HG03139 (cell line): Measurements from ENCODE around the gene UNC45B.
"Not testable (repeated sequence)": the region's sequence is repeated elsewhere in the genome, so short reads cannot be mapped to it uniquely, and the experiment has no call there.

Experiments
- ATAC-seq: cut with Tn5 transposase; IDR thresholded peaks from one replicate; pipeline ENCODE4 v1.9.1; 2021; ENCODE audit not compliant: unreplicated experiment

Gene UNC45B

DNA sequence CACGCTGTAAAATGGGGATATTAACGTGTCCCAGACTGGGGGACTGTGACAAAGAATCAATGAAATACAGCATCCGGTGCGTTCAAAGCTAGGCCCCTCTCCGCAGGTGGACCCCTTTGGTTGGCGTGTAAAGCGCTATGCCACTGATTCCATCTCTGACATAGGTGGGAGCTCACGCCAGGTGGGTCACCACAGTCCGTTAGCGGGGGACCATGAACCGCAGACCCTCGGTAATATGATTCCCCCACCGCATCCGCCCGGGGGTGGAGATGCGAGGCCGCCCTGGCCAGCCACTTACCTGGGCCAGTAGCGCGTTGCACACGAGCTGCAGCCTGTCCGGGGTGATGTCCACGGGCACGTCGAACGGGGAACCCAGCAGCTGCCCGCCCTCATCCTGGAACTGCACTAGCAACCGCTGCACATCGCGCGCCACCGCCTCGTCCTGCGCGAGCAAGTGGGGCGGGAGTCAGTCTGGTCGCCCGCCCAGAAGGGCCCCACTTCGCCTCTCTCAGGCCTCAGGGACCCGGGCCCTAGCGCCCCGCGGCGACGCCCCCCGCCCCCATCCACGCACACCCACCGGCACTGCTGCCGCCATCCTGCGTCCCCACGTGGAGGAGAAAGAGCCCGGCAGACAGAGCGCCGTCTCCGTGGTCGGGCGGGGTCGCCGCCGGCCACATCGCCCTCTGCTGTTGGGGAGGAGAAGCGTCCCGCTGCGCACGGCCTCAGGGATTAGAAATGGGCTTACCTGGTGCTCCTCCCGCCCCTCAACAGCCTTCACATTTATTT is 5.7 kb upstream of the UNC45B start, which contains the start of gene NLE1:
TSS of gene NLE1 (minus strand) at position 623 of the 786 bp plus-strand sequence. CDS start at position 595, 28 bp downstream.
- peak; percentile 72 for ATAC-seq

DNA sequence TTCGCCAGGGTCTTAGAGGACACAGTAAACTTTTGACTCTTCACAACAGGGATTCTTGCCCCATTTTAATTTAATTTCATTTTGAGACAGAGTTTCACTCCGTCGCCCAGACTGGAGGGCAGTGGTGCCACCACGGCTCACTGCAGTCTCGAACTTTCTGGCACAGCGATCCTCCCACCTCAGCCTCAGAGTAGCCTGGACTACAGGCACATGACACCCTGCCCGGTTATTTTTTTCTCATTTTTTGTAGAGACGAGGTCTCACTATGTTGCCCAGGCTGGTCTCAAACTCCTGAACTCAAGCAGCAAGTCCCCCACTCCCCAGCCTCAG is 5.2 kb upstream of the UNC45B start:
- no peak for ATAC-seq

DNA sequence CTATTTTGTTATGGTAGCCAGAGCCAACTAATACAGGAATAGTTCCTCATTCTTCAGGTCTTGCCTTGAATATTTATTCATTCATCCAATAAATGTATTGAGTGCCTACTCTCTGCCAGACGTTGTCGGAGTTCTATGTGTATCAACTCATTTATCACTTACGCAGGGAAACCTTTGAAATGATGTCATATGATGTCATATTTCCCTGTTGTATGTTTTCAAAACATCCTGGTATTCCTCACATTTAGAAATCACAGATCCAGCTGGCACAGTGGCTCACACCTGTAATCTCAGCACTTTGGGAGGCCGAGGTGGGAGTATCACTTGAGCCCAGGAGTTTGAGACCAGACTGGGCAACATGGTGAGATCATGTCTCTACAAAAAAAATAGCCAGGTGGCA is 2.8 kb upstream of the UNC45B start:
- no peak for ATAC-seq

DNA sequence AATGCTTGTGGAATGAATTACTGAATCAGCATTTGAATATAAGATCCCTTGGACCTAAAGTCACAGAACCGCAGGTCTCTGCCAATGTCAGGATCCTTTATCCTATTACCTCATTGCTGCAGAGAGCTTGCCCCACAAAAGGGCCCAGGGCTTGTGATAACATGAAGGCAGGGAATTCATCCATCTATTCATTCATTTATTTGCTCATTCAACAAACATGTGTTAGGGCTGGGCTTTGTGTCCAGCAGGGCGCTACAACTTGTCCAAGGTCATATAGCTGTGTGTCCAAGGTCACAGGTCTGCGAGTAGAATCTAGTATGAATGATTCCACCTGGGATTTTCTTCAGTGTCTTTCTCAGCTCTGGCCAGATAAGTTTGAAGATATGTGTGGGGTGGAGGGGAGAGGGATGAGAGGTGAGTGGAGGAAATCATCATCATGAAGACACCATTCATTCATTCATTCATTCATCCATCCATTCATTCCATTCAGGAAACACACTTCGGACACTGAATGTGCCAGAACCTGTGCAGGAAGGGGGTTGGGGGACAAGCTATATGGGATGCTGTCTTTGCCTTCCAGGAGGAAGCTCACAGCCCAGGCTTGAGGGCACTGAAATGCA is 1.3 kb upstream of the UNC45B start:
- ATAC-seq: no peak

DNA sequence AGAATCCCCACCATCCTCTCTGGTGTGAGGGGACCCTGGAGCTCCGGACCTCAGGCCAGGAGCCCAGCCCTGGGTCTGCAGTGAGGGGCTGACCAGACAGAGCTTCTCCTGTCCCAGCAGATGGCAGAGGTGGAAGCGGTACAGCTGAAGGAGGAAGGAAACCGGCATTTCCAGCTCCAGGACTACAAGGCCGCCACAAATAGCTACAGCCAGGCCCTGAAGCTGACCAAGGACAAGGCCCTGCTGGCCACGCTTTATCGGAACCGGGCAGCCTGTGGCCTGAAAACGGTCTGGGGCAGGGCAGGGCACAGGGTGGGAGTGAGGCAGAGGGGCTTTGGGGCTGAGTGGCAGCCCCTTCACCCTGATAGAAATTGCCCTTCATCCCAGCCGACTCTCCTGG is 527 bp downstream of the UNC45B start:
- ATAC-seq: no peak

DNA sequence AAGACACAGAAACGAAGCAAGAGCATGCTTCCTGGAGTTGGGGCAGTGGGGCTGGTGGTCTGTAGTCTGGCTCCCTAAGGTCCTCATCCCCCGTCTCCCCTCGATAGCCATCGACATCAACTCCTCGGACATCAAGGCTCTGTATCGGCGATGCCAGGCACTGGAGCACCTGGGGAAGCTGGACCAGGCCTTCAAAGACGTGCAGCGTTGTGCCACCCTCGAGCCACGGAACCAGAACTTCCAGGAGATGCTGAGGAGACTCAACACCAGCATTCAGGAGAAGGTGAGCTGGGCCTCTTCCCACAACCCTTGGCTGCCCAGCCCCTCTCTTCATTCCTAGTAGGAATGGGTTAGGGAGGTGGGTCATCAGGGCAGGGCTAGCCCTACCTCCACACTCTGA is 2.3 kb downstream of the UNC45B start:
- no peak for ATAC-seq

DNA sequence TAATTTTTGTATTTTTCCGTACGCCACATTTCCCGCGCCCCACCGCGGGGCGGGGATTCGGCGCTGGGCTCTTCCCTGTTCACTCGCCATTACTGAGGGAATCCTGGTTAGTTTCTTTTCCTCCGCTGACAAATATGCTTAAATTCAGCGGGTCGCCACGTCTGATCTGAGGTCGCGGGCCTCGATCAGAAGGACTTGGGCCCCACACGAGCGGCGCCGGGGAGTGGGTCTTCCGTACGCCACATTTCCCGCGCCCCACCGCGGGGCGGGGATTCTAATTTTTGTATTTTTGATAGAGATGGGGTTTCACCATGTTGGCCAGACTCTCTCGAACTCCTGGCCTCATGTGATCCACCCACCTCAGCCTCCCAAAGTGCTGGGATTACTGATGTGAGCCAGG is 3.5 kb downstream of the UNC45B start:
- ATAC-seq: not testable (repeated sequence)

DNA sequence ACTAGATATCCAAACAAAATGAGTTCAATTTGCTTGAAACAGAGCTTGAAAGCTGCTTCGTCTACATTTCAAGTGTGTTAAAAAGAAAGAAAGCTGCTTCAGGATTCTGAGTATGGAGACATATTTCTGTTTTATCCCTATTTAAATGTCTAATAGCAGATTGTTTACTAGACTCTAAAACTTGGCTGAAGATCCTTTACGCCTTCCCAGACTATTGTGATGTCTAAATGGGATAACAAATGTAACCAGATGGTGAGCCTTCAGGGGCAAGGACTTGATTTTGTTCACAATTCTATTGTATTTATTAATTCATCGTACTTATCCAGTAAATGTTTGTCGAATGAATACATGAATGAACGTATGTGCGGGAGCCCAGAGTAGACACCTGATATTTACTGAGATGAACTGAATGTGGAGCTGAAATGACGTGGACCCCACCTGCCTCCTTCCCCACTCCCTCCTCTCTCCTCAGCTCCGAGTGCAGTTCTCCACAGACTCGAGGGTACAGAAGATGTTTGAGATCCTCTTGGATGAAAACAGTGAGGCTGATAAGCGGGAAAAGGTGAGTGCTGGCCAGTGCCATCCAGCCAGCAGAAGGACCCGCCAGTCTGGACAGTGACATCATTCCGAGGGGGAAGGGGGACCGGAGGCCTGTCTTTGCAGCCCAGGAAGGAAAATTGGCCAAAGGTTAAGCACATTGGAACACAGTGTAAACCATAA is 5.0 kb downstream of the UNC45B start:
- ATAC-seq: no peak

DNA sequence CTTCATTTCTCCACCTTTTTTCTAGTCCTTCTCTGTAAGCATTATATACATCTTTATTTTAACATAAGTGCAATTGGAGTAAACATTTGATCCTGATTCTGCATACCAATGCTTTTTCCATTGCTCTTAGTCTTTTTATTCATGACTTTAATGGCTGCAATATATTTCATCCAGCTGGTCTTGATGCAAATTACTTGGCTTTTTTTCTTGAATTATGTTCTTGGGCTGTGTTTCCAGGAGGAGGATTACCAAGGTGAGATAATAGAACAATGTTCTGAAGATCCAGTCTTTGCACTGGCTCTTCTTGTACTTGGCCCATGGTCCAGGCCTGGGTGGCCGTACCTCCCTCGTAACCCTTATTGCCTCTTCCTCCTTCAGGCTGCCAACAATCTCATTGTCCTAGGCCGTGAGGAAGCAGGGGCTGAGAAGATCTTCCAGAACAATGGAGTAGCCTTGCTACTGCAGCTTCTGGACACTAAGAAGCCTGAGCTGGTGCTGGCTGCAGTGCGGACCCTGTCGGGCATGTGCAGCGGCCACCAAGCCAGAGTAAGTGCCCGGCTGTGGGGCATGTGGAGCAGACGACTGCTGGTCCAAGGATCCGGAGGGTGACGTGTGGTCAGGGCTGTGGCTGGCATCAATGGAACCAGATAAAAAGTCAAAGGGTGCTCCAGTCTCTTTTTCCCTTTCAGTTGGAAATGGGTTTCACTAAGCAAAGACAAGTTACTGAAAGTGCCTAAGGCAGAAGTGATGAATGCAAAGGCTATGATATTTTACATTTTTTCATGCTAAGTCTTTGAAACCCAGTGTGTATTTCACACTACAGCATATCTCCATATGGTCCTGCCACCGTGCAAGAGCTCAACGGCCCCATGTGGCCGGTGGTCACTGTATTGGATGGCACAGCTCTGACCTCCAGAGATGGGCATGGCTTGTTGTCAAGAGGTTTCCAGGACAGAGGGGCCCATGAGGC is 6.9 kb downstream of the UNC45B start:
- ATAC-seq: no peak

DNA sequence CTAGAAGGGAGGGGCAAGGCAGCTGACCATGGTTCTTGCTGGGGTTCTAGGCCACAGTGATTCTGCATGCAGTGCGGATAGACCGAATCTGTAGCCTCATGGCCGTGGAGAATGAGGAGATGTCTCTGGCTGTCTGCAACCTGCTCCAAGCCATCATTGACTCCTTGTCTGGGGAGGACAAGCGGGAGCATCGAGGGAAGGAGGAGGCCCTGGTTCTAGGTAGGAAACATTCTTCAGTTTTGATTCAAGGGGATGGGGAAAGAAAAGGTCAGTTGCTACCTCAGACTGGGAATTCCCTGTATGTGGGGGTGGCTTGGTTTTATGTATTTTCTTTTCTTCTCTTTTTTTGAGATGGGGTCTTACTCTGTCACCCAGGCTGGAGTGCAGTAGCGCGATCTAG is 7.6 kb downstream of the UNC45B start:
- ATAC-seq: no peak

DNA sequence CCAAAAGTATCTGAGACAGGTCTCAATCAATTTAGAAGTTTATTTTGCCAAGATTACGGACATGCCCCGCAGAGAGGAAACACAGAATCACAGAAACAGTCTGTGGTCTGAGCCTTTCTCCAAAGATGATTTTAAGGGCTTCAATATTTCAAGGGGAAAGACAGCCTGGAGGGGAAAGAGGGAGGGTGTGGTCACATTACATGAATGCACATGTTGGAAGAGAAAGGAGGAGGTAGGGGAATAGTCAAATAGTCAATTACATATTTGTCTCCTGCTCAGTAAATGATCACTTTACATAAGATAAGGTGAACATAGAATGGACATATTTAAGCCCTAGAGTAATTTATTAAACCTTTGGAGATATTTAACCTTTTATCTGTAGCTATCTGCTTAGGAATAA is 12.3 kb downstream of the UNC45B start:
- ATAC-seq: no peak

DNA sequence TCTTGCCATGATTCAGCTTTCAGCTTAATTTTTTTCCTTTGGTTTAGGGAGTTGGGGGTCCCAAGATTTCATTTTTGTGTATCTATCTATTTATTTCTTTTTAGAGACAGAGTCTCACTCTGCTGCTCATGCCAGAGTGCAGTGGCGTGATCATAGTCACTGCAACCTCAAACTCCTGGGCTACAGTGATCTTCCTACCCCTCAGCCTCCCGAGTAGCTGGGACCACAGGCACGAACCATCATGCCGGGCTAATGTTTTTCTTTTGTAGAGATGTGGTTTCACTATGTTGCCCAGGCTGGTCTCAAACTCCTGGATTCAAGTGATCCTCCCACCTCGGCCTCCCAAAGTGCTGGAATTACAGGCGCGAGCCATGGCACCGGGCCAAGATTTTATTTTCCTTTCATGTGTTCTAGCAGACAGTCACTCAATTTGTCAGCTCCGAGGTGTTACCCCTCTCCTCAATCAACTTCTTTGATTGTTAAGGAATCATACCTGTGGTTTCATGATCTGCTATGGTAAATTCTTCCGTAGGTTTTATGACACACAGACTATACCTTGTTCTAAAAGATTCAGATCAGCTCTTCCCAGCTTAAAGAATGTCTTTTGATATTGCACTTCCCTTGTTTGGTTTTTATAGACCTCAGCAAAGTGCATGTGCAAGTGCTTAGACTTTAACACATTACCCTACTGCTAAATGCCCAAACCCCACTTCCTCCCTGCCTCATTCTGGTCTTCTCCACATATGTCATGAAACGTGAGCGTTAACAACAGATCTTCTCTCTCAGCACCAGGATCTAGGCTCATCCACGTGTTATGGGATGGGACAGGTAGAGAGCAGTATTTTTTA is 13.0 kb downstream of the UNC45B start:
- ATAC-seq: no peak

DNA sequence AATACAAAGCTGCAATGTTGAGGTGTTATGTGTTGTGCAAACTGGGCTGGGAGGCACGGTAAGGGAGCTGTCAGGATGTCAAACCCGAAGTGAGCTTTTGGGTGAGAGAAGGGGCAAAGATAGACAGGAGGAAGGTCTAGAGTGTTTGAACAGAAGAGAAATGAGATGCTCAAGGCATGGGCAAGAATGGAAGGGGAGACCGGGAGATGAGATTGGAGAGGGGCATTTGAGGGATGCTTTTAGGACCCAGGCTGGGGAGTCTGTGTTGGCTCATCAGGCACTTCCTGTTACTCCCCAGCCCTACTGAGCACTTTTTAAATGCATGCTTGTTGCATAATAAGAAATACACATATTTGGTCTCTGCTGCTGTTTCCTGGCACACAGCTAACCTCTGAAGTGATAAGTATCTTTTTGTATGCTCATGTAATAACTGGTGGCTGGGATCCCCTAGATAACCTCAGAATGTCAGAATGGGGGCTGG is 13.7 kb downstream of the UNC45B start:
- ATAC-seq: no peak

DNA sequence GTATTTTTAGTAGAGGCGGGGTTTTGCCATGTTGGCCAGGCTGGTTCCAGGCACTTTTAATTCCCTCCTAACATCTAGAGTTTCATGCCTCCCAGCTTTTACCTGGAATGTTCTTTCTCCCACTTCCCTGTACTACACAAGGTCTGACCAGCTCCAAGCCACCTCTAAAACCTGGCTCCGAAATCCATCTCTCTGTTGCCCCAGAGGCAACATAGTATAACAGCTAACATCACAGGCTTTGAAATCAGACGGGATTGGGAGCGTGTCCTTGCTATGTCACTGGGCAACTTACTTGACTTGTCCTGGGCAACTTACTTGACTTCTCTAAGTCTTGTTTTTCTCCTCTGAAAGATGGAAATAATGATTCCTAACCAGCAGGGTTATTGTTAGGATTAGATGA is 15.1 kb downstream of the UNC45B start:
- ATAC-seq: no peak

DNA sequence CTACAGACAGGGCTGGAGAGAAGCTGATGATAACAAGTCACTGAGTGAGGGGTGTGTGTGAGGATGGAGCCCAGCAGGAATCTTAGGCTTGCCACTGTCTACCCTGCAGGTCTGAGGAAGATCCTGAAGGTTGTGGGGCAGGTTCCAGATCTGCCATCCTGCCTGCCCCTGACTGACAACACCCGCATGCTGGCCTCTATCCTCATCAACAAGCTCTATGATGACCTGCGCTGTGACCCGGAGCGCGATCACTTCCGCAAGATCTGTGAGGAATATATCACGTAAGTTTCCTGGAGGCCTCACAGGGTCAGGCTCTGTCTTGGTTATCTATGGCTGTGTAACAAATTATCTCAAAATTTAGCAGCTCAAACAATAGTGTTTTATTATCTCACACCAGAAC is 16.3 kb downstream of the UNC45B start:
- no peak for ATAC-seq

DNA sequence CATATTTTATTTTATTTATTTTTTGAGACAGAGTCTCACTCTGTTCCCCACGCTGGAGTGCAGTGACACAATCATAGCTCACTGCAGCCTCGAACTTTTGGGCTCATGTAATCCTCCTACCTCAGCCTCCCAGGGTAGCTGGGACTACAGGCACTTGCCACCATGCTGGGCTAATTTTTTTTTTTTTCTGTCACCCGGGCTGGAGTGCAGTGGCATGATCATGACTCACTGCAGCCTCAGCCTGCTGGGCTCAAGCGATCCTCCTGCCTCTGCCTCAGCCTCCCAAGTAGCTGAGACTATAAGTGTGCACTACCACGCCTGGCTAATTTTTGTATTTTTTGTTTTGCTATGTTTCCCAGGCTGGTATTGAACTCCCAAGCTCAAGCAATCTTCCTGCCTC is 17.1 kb downstream of the UNC45B start:
- ATAC-seq: no peak

DNA sequence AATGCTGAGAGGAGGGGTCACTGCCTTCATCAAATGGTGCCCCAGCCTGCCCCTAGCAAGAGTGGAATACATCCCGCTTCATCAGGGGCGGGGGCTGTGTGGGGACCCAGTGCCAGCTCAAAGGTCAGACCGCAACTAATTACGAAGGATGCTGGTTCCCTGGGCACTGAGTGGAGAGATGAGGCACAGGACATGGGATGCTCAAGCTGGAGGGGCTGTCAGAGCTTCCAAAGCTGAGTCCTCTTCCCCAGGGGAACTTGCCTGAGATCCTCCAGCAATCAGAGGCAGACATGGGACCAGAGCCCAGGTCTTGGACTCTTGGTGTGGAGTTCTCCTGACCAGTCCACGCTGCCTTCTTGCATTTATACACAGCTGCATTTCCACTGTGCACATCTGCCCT is 18.9 kb downstream of the UNC45B start:
- no peak for ATAC-seq

DNA sequence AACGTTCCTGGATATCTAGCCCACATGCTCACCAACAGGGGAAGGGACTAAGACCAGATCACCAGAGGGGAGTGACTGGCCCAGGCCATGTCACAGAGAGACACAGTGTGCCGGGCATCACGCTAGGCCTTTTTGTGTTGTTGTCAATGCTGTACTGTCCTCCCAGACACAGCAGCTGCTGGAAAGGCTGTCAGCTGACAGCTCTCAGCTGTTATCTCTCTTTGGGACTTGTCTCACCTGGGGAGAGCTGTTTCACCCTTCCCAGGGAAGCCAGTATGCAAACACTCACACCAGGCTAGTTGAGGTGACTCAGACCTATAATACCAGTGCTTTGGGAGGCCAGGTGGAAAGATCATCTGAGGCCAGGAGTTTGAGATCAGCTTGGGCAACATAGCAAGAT is 19.4 kb downstream of the UNC45B start:
- ATAC-seq: no peak

DNA sequence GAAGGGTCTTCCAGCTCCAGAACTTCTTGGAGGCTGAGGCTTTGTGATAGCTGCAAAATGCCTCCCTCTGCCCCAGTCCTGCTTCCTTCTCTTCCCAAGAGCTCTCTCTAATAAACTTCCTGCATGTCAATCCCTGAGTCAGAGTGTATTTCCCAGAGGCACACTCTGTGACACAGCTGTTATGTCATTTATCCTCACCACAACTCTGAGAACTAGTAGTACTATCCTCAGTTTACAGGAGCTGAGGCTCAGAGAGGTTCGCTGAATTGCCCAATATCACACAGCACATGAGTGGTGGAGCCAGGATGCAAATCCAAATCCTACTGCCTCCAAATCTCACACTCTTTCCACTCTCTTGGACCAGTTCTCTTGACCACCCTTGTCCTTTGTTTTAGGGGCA is 20.0 kb downstream of the UNC45B start:
- no peak for ATAC-seq

DNA sequence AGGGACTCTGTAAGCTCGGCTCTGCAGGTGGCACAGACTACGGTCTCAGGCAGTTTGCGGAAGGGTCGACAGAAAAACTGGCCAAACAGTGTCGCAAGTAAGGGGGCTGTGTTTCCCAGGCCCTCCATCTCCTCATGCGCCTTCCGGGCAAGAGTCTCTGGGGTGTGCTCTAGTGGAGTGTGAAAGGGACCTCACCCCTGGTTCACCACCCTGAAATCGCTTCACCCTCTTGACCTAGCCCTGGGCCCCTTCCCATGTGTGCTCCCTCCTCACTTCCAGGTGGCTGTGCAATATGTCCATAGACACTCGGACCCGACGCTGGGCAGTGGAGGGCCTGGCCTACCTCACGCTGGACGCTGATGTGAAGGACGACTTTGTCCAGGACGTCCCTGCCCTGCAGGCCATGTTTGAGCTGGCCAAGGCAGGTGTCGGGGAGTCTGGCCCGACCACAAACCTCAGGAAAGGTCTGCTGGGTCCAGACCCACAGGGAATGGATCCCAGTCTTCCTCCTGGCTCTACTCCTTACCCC is 22.3 kb downstream of the UNC45B start:
- ATAC-seq: no peak
